OCI-LY1 (cell line): ENCODE measurements around the gene MYL10.

Source experiments
- H2AFZ ChIP-seq: fragments of 200-600 bp; sonication (generic), shearing (Covaris generic); 2 replicates; pipeline ENCODE4 v1.6.0; 2014; ENCODE audit warnings: antibody characterized with exemption, mild to moderate bottlenecking, low read length
- H3F3A ChIP-seq: fragments of 200-600 bp; sonication (generic), shearing (Covaris generic); 2 replicates; pipeline ENCODE4 v1.6.0; 2014; ENCODE audit warnings: mild to moderate bottlenecking, antibody characterized with exemption, low read length, moderate library complexity; ENCODE audit not compliant: insufficient read depth
- H3K27ac ChIP-seq: fragments of 200-600 bp; sonication (generic); 2 replicates; pipeline ENCODE4 v1.5.1; 2014; ENCODE audit warnings: low read length, mixed run types, mild to moderate bottlenecking, low read depth; ENCODE audit not compliant: poor library complexity, severe bottlenecking
- H3K27me3 ChIP-seq: fragments of 200-600 bp; sonication (generic); 2 replicates; pipeline ENCODE4 v1.6.0; 2014; ENCODE audit warnings: antibody characterized with exemption, mild to moderate bottlenecking, low read length, moderate library complexity; ENCODE audit not compliant: insufficient read depth
- H3K36me3 ChIP-seq: fragments of 200-600 bp; sonication (generic); 2 replicates; pipeline ENCODE4 v1.6.1; 2014; ENCODE audit warnings: mild to moderate bottlenecking, antibody characterized with exemption, low read length, moderate library complexity, mixed read lengths; ENCODE audit not compliant: insufficient read depth
- H3K4me1 ChIP-seq: fragments of 200-600 bp; sonication (generic); 2 replicates; pipeline ENCODE4 v1.5.1; 2014; ENCODE audit warnings: mild to moderate bottlenecking, low read length, moderate library complexity; ENCODE audit not compliant: insufficient read depth, severe bottlenecking
- H3K4me2 ChIP-seq: fragments of 200-600 bp; sonication (generic), shearing (Covaris generic); 2 replicates; pipeline ENCODE4 v1.6.1; 2014; ENCODE audit warnings: low read length
- H3K4me3 ChIP-seq: fragments of 200-600 bp; sonication (generic); 2 replicates; pipeline ENCODE4 v1.5.1; 2014; ENCODE audit warnings: low read length, low read depth, mild to moderate bottlenecking, mixed read lengths; ENCODE audit not compliant: poor library complexity, severe bottlenecking
- H3K79me2 ChIP-seq: fragments of 200-600 bp; shearing (Covaris generic); 2 replicates; pipeline ENCODE4 v1.6.1; 2016; ENCODE audit warnings: mixed run types, low read length, mixed read lengths; ENCODE audit not compliant: insufficient read depth
- H3K9ac ChIP-seq: fragments of 200-600 bp; sonication (generic), shearing (Covaris generic); 2 replicates; pipeline ENCODE4 v1.6.1; 2014; ENCODE audit warnings: mild to moderate bottlenecking, low read length, mixed read lengths
- H3K9me2 ChIP-seq: fragments of 200-600 bp; sonication (generic), shearing (Covaris generic); 2 replicates; pipeline ENCODE4 v1.6.1; 2014; ENCODE audit warnings: low read depth, mild to moderate bottlenecking, low read length, mixed read lengths
- H3K9me3 ChIP-seq: fragments of 200-600 bp; shearing (Covaris generic); 2 replicates; pipeline ENCODE4 v1.6.1; 2014; ENCODE audit warnings: low read length, mixed read lengths
- H4K20me1 ChIP-seq: fragments of 200-600 bp; sonication (generic), shearing (Covaris generic); 2 replicates; pipeline ENCODE4 v1.6.0; 2016; ENCODE audit warnings: mild to moderate bottlenecking, low read length; ENCODE audit not compliant: insufficient read depth
- EZH2 ChIP-seq: fragments of 200-600 bp; sonication (generic), shearing (Covaris generic); IDR thresholded peaks from 2 replicates; pipeline ENCODE4 v1.8.0; 2017; ENCODE audit warnings: borderline replicate concordance, mixed run types, mild to moderate bottlenecking, antibody characterized with exemption, low read length, moderate library complexity, mixed read lengths
- TF ChIP-seq, protein P1 (sequence below): fragments of 200-600 bp; sonication (generic), shearing (Covaris generic); IDR thresholded peaks from 2 replicates; pipeline ENCODE4 v1.5.1; 2017; ENCODE audit warnings: mild to moderate bottlenecking, antibody characterized with exemption, low read length, moderate library complexity, mixed read lengths

Gene MYL10

DNA sequence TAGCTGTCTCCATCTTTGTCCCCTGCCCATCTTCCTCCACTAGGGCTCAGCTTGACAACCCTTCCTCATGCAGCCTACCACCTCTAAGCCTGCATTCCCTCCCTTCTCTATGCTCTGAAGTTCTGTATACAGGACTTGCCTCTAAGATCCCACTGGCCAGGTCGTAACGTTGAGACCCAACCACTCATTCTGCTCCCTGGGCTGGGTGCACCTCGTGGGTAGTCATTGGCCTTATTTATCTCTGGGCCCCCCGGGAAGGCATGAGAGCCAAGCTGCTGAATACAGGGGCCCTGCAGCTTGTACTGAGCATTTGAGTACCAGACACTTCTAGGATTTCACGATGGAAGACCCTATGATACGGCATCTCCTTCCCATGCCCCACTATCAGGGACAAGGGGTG lies 31.2 kb downstream of the MYL10 start:
- H3K27ac ChIP-seq: no peak overlapping the region
- H3K4me2 ChIP-seq: no peak overlapping the region
- peaks cover 8% of the 10 kb centered on the region for H3K27me3 ChIP-seq
- no peaks in the 10 kb centered on the region for H3F3A ChIP-seq
- H3K4me1 ChIP-seq: no peaks in the 10 kb centered on the region
- H3K9ac ChIP-seq: no peak overlapping the region
- no peak for TF ChIP-seq EZH2
- TF ChIP-seq, protein P1, sequence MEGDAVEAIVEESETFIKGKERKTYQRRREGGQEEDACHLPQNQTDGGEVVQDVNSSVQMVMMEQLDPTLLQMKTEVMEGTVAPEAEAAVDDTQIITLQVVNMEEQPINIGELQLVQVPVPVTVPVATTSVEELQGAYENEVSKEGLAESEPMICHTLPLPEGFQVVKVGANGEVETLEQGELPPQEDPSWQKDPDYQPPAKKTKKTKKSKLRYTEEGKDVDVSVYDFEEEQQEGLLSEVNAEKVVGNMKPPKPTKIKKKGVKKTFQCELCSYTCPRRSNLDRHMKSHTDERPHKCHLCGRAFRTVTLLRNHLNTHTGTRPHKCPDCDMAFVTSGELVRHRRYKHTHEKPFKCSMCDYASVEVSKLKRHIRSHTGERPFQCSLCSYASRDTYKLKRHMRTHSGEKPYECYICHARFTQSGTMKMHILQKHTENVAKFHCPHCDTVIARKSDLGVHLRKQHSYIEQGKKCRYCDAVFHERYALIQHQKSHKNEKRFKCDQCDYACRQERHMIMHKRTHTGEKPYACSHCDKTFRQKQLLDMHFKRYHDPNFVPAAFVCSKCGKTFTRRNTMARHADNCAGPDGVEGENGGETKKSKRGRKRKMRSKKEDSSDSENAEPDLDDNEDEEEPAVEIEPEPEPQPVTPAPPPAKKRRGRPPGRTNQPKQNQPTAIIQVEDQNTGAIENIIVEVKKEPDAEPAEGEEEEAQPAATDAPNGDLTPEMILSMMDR: no peak
- no peak overlapping the region for H3K4me3 ChIP-seq
- no peak overlapping the region for H2AFZ ChIP-seq
- no peaks in the 10 kb centered on the region for H3K9me2 ChIP-seq
- H3K9me3 ChIP-seq: 0 out of 2 replicates have a peak, but pooled peaks cover 5% of the 10 kb centered on the region
- no peaks in the 10 kb centered on the region for H4K20me1 ChIP-seq
- no peaks in the 10 kb centered on the region for H3K79me2 ChIP-seq
- H3K36me3 ChIP-seq: no peaks in the 10 kb centered on the region

DNA sequence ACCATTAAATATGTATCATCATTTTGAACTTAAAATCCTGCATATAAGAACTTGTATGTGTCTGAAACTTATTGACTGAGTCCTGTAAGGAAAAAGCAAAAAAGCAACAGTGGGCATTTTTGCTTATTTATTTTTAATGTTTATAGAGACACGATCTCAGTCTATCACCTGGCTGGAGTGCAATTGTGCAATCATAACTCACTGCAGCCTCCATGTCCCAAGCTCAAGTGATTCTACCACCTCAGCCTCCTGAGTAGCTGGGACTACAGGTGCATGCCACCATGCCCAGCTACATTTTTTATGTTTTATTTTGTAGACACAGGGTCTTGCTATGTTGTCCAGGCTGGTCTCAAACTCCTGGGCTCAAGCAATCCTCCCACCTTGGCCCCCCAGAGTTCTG lies 32.2 kb downstream of the MYL10 start:
- H3K79me2 ChIP-seq: no peaks in the 10 kb centered on the region
- no peak overlapping the region for H3K27ac ChIP-seq
- H3K4me2 ChIP-seq: no peak overlapping the region
- no peak overlapping the region for H3K9ac ChIP-seq
- no peak overlapping the region for H3K4me3 ChIP-seq
- TF ChIP-seq EZH2: no peak
- H3K9me2 ChIP-seq: no peaks in the 10 kb centered on the region
- H3K27me3 ChIP-seq: peaks cover 12% of the 10 kb centered on the region
- H3K9me3 ChIP-seq: 0 out of 2 replicates have a peak, but pooled peaks cover 5% of the 10 kb centered on the region
- H3K36me3 ChIP-seq: no peaks in the 10 kb centered on the region
- no peaks in the 10 kb centered on the region for H4K20me1 ChIP-seq
- H2AFZ ChIP-seq: no peak overlapping the region
- H3K4me1 ChIP-seq: no peaks in the 10 kb centered on the region
- H3F3A ChIP-seq: no peaks in the 10 kb centered on the region

DNA sequence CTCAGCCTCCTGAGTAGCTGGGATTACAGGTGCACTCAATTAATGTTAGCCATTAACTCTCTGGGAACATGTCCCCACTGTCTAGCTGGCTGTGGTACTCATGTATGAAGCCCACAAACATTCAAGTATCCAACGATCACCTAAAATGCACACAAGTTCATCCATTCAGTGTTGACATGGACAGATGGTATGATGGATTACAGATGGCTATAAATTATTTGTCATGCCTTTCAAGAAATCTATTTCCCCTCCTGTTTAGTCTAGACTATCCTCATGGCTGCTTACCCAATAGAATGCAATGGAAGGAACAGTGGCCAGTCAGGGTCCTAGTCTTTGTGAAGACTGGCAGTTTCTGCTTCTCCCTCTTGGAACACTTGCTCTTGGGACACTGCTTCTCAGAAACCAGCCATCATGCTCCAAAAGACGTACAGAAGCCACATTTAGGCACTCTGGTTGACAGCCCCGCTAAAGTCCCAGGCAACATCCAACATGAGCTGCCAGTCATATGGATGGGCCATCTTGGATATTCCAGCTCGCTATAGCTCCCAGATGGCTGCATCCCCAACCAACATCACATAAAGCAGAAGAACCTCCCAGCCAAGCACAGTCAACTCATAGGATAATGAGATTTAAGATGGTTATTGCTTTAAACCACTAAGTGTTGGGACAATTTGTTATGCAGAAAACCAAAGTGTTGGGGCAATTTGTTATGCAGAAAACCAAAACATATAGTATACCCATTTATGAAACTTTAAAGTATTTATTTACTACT lies 33.1 kb downstream of the MYL10 start:
- Histone ChIP-seq H3K9ac (no peak overlapping the region), H3K4me3 (no peak overlapping the region), H4K20me1 (no peaks in the 10 kb centered on the region), H3K4me2 (no peak overlapping the region), H3K27me3 (peaks cover 5% of the 10 kb centered on the region), H2AFZ (no peak overlapping the region), H3K4me1 (no peaks in the 10 kb centered on the region), H3K9me2 (no peaks in the 10 kb centered on the region), H3K36me3 (no peaks in the 10 kb centered on the region), H3K9me3 (0 out of 2 replicates have a peak, but pooled peaks cover 5% of the 10 kb centered on the region), H3F3A (no peaks in the 10 kb centered on the region), H3K27ac (no peak overlapping the region), H3K79me2 (no peaks in the 10 kb centered on the region)
- TF ChIP-seq EZH2: no peak
- TF ChIP-seq, protein P1: no peak

DNA sequence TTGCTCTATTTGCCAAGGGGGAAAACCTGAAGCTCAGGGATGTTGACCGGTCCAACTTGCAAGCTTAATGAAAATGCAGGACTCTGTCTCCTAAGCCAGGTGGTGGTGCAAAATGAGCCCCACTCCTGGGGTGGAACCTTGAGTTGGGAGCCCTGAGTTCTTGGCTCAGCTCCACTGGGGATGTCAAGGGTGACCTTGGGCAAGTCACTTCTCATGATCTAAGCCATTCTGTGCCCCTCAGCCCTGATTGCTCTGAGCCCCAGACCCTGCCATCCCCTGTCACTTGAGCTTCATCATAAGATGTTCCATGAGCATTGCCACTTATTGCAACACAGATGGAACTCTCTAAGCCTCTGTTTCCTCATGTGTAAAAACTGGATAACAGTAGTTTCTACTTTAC lies 33.9 kb downstream of the MYL10 start:
- H3K9me2 ChIP-seq: no peaks in the 10 kb centered on the region
- peaks cover 5% of the 10 kb centered on the region for H3K27me3 ChIP-seq
- H3F3A ChIP-seq: no peaks in the 10 kb centered on the region
- TF ChIP-seq, protein P1: no peak
- no peak for TF ChIP-seq EZH2
- no peaks in the 10 kb centered on the region for H3K79me2 ChIP-seq
- H3K9ac ChIP-seq: no peak overlapping the region
- no peak overlapping the region for H3K27ac ChIP-seq
- no peaks in the 10 kb centered on the region for H3K4me1 ChIP-seq
- H3K9me3 ChIP-seq: 0 out of 2 replicates have a peak, but pooled peaks cover 5% of the 10 kb centered on the region
- no peak overlapping the region for H3K4me2 ChIP-seq
- no peak overlapping the region for H3K4me3 ChIP-seq
- no peak overlapping the region for H2AFZ ChIP-seq
- no peaks in the 10 kb centered on the region for H3K36me3 ChIP-seq
- H4K20me1 ChIP-seq: no peaks in the 10 kb centered on the region
